ENCODE measurements around the gene POLR3A. TPM values are rescaled to one million over a fixed set of nuclear protein-coding genes. Genes with fewer than 3 reads are reported as not detected.
"Not testable (repeated sequence)": the region's sequence is repeated elsewhere in the genome, so short reads cannot be mapped to it uniquely, and the experiment has no call there.

POLR3A gene
- total RNA-seq (9.8 and 10.8 TPM in 2 replicates), polyA plus RNA-seq (8.0 and 8.7 TPM in 2 replicates)

DNA sequence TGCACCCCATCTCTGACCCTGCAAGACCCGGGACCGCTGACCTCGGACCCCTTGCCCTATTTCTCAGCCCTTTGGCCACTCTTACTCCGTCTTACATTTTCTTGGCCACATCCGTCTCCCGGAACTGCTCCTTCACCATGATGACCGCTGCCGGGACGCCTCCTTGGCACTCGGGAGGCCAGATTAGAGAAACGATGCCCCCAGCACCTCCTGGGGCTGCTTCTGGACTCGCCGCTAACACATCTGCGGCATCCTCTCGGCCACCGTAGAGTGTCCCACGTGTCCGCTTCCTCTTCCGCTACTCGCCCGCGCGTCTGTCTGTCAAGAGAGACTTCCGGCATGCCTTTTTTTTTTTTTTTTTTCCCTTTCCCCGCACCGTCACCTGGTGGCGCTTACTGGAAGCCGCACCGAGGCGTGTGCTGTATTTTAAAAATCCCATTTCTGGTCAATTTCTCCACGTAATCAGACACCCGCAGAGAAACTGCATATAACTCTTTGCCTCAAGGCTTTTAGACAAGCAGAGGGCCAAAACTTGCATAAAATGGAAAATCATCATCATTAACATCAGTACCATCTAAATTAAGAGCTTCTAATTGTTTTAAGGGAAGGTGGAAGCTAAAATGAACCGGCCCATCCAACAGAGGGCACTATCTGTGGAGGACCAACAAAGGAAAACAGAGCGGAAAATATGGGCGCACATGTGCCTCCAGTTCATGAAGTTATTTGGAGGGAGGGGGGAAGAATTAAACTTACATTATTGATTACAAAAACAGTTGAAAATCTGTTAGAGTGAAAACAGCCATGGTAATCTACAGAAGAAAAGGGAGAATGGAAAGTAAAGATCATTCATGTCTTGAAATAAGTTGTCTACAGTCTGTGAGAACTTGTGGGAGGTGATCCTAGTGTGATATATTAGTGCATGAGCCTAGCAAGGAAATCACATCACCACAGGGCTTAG, at the start of gene POLR3A:
POLR3A (minus strand) TSS at position 247 of the 958 bp plus-strand sequence; CDS start at position 139, 108 bp downstream.
- Histone ChIP-seq H3K4me2 (peak within 1 kb of the TSS; percentile 80), H3K27ac (peak within 1 kb of the TSS; percentile 84)
- WGBS (ENCODE audit: low lambda C conversion rate, missing lambda C conversion rate), result under 1% methylated on average over 35 of the region's 35 CpGs

DNA sequence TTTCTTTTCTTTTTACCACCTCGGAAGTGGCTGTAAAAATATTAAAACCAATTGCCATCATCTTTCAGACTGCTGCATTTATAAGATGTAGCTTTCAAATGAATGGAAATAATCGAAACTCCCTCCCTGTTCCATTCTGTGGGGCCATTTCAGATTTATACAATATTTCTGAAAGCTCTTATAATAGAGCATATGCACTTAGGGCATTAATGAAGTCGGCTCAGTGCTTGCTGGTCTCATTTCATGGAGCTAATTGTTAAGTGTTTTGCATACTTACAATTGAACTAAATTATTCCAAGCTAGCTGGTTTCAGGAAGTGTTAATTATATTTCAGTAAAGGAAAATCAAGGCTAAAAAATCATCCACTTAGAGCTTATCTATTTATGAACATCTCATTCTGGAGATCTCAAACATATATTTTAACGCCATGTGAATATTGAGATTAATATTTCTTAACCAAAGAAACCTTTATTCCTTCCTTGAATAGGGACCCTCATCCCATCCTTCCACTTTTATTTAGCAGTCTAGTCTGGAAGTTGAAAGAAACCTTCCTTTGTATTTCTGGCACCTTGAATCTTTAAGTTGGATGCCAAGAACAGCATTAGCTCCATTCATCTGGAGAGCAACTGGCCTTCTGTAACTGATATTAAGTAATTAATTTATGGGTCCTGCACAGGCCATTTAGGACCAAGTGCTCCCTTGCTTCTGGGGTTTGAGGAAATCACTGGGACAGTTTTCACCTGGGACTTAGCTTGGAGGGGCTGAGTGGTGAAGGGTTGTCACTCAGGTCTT, 49.4 kb upstream of the POLR3A start:
- Histone ChIP-seq H3K27ac (no peak overlapping the region), H4K20me1 (ENCODE audit: insufficient read depth, poor library complexity, severe bottlenecking) (no peaks in the 10 kb centered on the region), H3K27me3 (no peaks in the 10 kb centered on the region), H2AFZ (no peak overlapping the region), H3K4me1 (ENCODE audit: insufficient read depth) (no peaks in the 10 kb centered on the region), H3K9me2 (replicated peaks; ENCODE audit: insufficient read depth) (no peaks in the 10 kb centered on the region), H3K4me2 (no peak overlapping the region), H3K36me3 (replicated peaks; ENCODE audit: insufficient read depth, low read depth) (no peaks in the 10 kb centered on the region), H3K79me2 (no peaks in the 10 kb centered on the region), H3K4me3 (no peak overlapping the region), H3K9me3 (ENCODE audit: low read depth) (no peaks in the 10 kb centered on the region)
- 88% methylated on average over 4 of the region's 4 CpGs for WGBS (ENCODE audit: low lambda C conversion rate, missing lambda C conversion rate)
- no peak for TF ChIP-seq EZH2phosphoT487 (IDR thresholded peaks at IDR 0.05; ENCODE audit: low read depth, severe bottlenecking, unreplicated experiment)
- TF ChIP-seq, protein P1, sequence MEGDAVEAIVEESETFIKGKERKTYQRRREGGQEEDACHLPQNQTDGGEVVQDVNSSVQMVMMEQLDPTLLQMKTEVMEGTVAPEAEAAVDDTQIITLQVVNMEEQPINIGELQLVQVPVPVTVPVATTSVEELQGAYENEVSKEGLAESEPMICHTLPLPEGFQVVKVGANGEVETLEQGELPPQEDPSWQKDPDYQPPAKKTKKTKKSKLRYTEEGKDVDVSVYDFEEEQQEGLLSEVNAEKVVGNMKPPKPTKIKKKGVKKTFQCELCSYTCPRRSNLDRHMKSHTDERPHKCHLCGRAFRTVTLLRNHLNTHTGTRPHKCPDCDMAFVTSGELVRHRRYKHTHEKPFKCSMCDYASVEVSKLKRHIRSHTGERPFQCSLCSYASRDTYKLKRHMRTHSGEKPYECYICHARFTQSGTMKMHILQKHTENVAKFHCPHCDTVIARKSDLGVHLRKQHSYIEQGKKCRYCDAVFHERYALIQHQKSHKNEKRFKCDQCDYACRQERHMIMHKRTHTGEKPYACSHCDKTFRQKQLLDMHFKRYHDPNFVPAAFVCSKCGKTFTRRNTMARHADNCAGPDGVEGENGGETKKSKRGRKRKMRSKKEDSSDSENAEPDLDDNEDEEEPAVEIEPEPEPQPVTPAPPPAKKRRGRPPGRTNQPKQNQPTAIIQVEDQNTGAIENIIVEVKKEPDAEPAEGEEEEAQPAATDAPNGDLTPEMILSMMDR (IDR thresholded peaks at IDR 0.05; ENCODE audit: poor library complexity), result no peak
- TF ChIP-seq EZH2 (IDR thresholded peaks at IDR 0.05; ENCODE audit: borderline replicate concordance), result no peak
- DNase-seq (ENCODE audit: low spot score), result no peak

More for the DNA sequence above, at the start of gene POLR3A:
- Histone ChIP-seq H3K9me2 (replicated peaks; ENCODE audit: insufficient read depth) (no peaks in the 10 kb centered on the region), H3K27me3 (no peaks in the 10 kb centered on the region), H3K4me1 (ENCODE audit: insufficient read depth) (peaks cover 9% of the 10 kb centered on the region), H4K20me1 (ENCODE audit: insufficient read depth, poor library complexity, severe bottlenecking) (no peaks in the 10 kb centered on the region), H3K4me3 (peak within 1 kb of the TSS; percentile 80), H3K9me3 (ENCODE audit: low read depth) (no peaks in the 10 kb centered on the region), H3K79me2 (peaks cover 30% of the 10 kb centered on the region), H3K36me3 (replicated peaks; ENCODE audit: insufficient read depth, low read depth) (no peaks in the 10 kb centered on the region), H2AFZ (peak within 1 kb of the TSS; percentile 86)
- peak; percentile 96 for DNase-seq (ENCODE audit: low spot score)
- TF ChIP-seq, protein P1 (IDR thresholded peaks at IDR 0.05; ENCODE audit: poor library complexity), result peak; percentile 82
- TF ChIP-seq EZH2phosphoT487 (IDR thresholded peaks at IDR 0.05; ENCODE audit: low read depth, severe bottlenecking, unreplicated experiment) (no peak), EZH2 (IDR thresholded peaks at IDR 0.05; ENCODE audit: borderline replicate concordance) (no peak)

DNA sequence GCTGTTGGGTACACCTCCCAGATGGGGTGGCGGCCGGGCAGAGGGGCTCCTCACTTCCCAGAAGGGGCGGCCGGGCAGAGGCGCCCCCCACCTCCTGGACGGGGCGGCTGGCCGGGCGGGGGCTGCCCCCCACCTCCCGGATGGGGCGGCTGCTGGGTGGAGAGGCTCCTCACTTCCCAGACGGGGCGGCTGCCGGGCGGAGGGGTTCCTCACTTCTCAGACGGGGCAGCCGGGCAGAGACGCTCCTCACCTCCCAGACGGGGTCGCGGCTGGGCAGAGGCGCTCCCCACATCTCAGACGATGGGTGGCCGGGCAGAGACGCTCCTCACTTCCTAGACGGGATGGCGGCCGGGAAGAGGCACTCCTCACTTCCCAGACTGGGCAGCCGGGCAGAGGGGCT, 46.5 kb upstream of the POLR3A start:
- H3K27ac ChIP-seq; H3K4me2 ChIP-seq; H2AFZ ChIP-seq; H3K4me3 ChIP-seq; H3K27me3 ChIP-seq; H3K79me2 ChIP-seq; H3K36me3 ChIP-seq (replicated peaks; ENCODE audit: insufficient read depth, low read depth); H3K4me1 ChIP-seq (ENCODE audit: insufficient read depth); H3K9me3 ChIP-seq (ENCODE audit: low read depth); DNase-seq (ENCODE audit: low spot score); H4K20me1 ChIP-seq (ENCODE audit: insufficient read depth, poor library complexity, severe bottlenecking); H3K9me2 ChIP-seq (replicated peaks; ENCODE audit: insufficient read depth): not testable (repeated sequence)
- 100% methylated on average over 1 of the region's 29 CpGs for WGBS (ENCODE audit: low lambda C conversion rate, missing lambda C conversion rate)

DNA sequence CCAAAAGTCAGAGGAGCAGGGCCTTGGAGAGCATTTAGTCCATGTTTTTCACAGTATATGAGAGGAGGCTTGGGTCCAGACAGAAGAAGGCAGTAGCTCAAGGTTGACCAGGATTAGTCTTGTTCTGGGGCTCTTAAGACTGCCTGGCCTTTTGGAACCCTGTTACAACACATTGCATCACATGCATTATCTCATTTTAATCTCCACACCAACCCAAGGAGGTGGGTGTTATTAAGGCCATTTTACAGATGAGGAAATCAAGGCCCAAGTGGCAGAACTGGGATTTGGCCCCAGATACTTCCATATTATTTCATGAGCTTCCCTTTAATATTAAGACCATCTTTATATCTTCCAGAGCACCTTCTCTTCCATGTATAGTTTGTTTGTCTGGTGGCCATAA, 43.2 kb upstream of the POLR3A start:
- TF ChIP-seq, protein P1 (IDR thresholded peaks at IDR 0.05; ENCODE audit: poor library complexity), result no peak
- TF ChIP-seq EZH2phosphoT487 (IDR thresholded peaks at IDR 0.05; ENCODE audit: low read depth, severe bottlenecking, unreplicated experiment), result no peak
- TF ChIP-seq EZH2 (IDR thresholded peaks at IDR 0.05; ENCODE audit: borderline replicate concordance), result no peak
- no peaks in the 10 kb centered on the region for H3K79me2 ChIP-seq

More for the DNA sequence above, 43.2 kb upstream of the POLR3A start:
- Histone ChIP-seq H3K27me3 (no peaks in the 10 kb centered on the region), H3K27ac (no peak overlapping the region), H3K4me1 (ENCODE audit: insufficient read depth) (no peaks in the 10 kb centered on the region), H3K36me3 (replicated peaks; ENCODE audit: insufficient read depth, low read depth) (no peaks in the 10 kb centered on the region), H3K4me2 (no peak overlapping the region), H2AFZ (no peak overlapping the region), H3K9me2 (replicated peaks; ENCODE audit: insufficient read depth) (no peaks in the 10 kb centered on the region), H3K4me3 (no peak overlapping the region), H4K20me1 (ENCODE audit: insufficient read depth, poor library complexity, severe bottlenecking) (no peaks in the 10 kb centered on the region), H3K9me3 (ENCODE audit: low read depth) (no peaks in the 10 kb centered on the region)
- DNase-seq (ENCODE audit: low spot score), result no peak

Data from hepatocyte (in vitro differentiated cells).